Dendritic cell treated with granulocyte-macrophage colony-stimulating factor and Interleukin-4, amounts not matched to agents 40 ng/mL and 50 ng/mL, for 4 days (primary cell): Measurements from ENCODE around the gene ULK4.
"Not testable (repeated sequence)": the region's sequence is repeated elsewhere in the genome, so short reads cannot be mapped to it uniquely, and the experiment has no call there.

ENCODE experiments used
- H3K27ac Mint-ChIP-seq: one replicate; pipeline ENCODE4 v1.8.0; 2022; ENCODE audit warnings: mild to moderate bottlenecking, mixed read lengths
- H3K27me3 Mint-ChIP-seq: one replicate; pipeline ENCODE4 v1.8.0; 2022; ENCODE audit warnings: mild to moderate bottlenecking, mixed read lengths
- H3K36me3 Mint-ChIP-seq: one replicate; pipeline ENCODE4 v1.8.0; 2022; ENCODE audit warnings: low read depth, mixed read lengths
- H3K4me1 Mint-ChIP-seq: one replicate; pipeline ENCODE4 v1.8.0; 2022; ENCODE audit warnings: low read depth, mixed read lengths
- H3K4me3 Mint-ChIP-seq: one replicate; pipeline ENCODE4 v1.8.0; 2022; ENCODE audit warnings: mild to moderate bottlenecking, moderate library complexity, mixed read lengths
- H3K9me3 Mint-ChIP-seq: one replicate; pipeline ENCODE4 v1.8.0; 2022; ENCODE audit warnings: mixed read lengths
- intact Hi-C: fragments of 100-400 bp; cut with micrococcal nuclease; formaldehyde crosslinking; loops from one replicate; pipeline ENCODE4 v1.15.0; 2022

Gene ULK4

DNA sequence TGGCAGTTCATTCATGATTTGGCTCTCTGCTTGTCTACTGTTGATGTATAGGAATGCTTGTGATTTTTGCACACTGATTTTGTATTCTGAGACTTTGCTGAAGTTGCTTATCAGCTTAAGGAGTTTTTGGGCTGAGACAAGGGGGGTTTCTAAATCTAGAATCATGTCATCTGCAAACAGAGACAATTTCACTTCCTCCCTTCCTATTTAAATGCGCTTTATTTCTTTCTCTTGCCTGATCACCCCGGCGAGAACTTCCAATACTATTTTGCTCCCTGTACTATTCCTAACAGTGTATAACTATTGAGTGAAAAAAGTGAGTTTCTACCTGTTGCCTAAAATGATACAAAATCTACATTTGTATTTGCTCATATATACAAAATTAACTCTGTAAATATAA, 128.3 kb downstream of the ULK4 start:
- Mint-ChIP-seq H3K36me3 (no peaks in the 10 kb centered on the region), H3K27ac (no peak overlapping the region), H3K27me3 (no peaks in the 10 kb centered on the region), H3K9me3 (no peaks in the 10 kb centered on the region), H3K4me1 (no peaks in the 10 kb centered on the region), H3K4me3 (no peak overlapping the region)
- intact Hi-C loops: no loop called here

DNA sequence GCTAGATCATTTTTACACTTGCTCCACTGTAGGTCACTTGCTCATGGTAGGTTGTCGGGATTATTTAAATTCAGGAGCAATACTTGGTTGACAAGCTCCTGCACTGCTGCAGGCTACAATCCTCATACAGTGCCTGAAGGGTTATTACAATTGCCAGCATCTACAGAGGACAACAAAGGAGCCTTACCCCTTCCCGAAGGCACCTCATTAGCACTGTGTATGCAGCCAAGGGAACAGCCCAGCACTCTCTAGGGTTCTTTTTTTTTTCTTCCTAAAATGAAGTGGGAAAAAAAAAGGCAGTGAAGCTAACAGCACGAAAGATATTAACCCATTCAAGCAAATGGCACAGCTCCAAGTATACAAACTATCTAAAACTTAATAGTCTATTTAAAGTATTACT, 142.7 kb downstream of the ULK4 start:
- Mint-ChIP-seq H3K27ac (no peak overlapping the region), H3K36me3 (no peaks in the 10 kb centered on the region), H3K4me1 (no peaks in the 10 kb centered on the region), H3K4me3 (no peak overlapping the region), H3K9me3 (no peaks in the 10 kb centered on the region), H3K27me3 (no peaks in the 10 kb centered on the region)
- intact Hi-C loops: no loop called here

DNA sequence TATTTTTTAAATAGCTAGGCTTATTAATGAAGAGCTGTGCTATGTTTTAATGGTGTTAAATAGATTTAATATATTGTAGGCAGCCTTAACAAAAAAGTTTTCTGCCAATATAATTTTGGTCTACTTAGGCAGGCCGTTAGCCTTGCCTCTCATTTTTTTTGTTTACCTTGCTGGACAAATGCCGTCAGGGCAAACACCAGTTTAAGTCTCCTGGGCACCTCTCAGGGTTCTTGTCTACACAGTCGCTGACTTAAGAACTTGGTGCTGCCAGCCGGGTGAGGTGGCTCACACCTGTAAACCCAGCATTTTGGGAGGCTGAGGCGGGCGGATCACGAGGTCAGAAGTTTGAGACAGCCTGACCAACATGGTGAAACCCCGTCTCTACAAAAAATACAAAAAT, 153.3 kb downstream of the ULK4 start:
- no peaks in the 10 kb centered on the region for H3K27me3 Mint-ChIP-seq
- no peaks in the 10 kb centered on the region for H3K4me1 Mint-ChIP-seq
- H3K36me3 Mint-ChIP-seq: no peaks in the 10 kb centered on the region

DNA sequence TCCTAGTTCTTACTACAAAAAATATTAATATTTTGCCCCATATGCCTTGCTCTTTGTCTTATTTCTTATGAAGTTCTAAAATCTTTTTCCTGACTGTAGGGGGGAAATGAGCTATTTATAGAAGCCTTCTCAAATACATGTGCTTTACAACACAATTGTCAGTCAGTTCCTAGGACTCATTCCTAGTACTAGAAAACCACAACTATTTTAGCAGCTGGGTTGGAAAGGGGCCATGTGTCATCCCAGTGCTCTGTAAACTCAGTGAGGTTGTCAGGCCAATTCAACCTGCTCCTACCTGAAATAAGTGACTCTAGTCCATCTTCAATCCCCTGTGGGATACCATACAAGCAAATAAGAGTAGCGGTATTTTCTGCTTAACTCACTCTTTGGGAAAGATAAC, 153.8 kb downstream of the ULK4 start:
- no peaks in the 10 kb centered on the region for H3K36me3 Mint-ChIP-seq
- H3K9me3 Mint-ChIP-seq: no peaks in the 10 kb centered on the region
- no peaks in the 10 kb centered on the region for H3K4me1 Mint-ChIP-seq
- H3K4me3 Mint-ChIP-seq: no peak overlapping the region
- no peaks in the 10 kb centered on the region for H3K27me3 Mint-ChIP-seq
- H3K27ac Mint-ChIP-seq: no peak overlapping the region
- intact Hi-C loops: no loop called here

More for the DNA sequence above, 153.3 kb downstream of the ULK4 start:
- Mint-ChIP-seq H3K4me3 (no peak overlapping the region), H3K27ac (no peak overlapping the region), H3K9me3 (no peaks in the 10 kb centered on the region)
- intact Hi-C loops: no loop called here

DNA sequence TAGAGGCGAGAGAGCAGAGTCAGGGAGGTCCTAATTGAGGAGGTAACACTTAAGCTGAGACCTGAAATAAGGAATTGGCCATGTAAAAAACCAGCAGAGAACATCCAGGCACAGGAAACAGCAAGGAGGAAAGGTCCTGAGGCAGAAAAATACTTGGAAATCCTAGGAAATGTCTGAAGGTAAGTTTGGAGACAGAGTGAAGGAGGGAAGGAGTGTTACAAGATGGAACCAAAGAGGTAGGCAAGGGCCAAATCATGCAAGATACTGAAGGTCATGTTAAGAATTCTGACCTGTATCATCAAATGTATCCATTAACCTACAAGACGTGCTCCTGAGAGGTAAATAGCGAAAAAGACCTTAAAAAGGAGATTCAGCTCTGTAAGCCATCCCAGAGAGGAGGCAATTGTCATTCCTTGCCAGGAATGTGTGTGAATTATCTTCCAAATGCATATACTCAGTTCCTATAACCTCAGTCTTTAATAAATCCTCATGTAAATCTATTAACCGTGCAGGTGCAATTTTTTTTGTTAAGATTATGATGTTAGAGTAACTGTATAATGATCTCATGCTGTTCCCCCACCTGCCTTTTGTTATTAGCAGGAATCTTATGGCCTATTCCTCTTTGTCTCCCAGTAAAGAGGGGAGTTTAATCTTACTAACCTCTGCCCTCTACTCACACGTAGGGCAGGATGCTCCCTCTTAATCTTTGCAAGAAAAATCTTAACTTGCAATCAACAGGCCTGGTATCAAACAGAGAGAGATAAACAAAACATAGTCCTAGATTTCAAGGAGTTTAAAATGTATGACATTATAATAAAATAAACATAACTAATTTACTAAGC, 166.9 kb downstream of the ULK4 start:
- H3K27me3 Mint-ChIP-seq: no peaks in the 10 kb centered on the region
- H3K4me3 Mint-ChIP-seq: no peak overlapping the region

DNA sequence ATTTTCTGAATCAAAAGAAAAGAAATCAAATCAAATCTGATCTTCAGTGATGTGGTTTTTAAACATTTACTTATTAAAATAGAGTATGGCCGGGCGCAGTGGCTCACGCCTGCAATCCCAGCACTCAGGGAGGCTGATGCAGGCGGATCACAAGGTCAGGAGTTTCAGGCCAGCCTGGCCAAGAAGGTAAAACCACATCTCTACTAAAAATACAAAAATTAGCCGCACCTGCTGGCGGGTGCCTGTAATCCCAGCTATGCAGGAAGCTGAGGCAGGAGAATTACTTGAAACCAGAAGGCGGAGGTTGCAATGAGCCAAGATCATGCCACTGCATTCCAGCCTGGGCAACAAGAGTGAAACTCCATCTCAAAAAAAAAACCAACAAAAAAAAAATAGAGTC, 169.1 kb downstream of the ULK4 start:
- intact Hi-C loops: no loop called here
- Mint-ChIP-seq H3K4me1 (no peaks in the 10 kb centered on the region), H3K9me3 (no peaks in the 10 kb centered on the region), H3K4me3 (no peak overlapping the region), H3K27ac (no peak overlapping the region), H3K36me3 (peaks cover 7% of the 10 kb centered on the region), H3K27me3 (no peaks in the 10 kb centered on the region)

More for the DNA sequence above, 166.9 kb downstream of the ULK4 start:
- Mint-ChIP-seq H3K27ac (no peak overlapping the region), H3K4me1 (no peaks in the 10 kb centered on the region), H3K9me3 (no peaks in the 10 kb centered on the region), H3K36me3 (no peaks in the 10 kb centered on the region)
- intact Hi-C loops: no loop called here

DNA sequence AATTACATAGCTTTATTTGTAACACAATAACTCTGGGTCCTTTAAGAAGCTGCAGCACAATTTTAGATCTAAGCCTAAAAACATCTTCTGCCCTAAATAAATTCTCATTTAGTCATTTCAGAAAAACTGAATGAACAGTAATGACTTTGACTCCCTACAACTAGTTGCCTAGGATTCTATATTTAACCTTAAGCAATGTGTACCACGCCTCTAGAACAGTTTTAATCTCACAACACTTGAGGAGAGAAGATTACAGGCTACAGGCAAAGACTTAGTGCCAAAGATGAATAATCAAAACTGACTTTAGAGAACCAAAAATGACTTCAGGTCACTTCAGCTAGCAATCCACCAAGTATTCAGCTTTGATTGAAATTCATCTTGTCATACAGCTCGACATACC, 192.8 kb downstream of the ULK4 start:
- Mint-ChIP-seq H3K27me3 (no peaks in the 10 kb centered on the region), H3K36me3 (no peaks in the 10 kb centered on the region), H3K4me1 (no peaks in the 10 kb centered on the region), H3K9me3 (no peaks in the 10 kb centered on the region), H3K27ac (no peak overlapping the region), H3K4me3 (no peak overlapping the region)
- intact Hi-C loops: loop anchor here (2.0 kb wide), 1 partner anchor 16 kb away; no protein-coding TSS in a partner anchor

DNA sequence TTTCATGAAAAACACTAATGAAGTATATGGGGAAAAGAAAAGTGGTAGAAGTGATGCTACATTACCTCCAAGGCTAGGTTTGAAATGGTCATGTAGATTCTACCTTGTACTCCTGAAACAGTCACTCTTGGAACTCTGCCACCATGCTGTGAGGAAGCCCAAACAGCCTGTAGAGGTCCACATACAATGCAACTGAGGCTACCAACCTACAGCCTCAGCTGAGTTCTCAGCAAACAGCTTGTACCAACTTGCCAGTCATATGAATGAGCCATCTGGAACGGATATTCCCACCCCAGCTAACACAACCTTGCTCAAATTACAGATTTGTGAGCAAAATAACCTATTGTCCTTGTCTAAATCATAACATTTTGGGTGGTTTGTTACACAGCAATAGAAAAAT, 193.5 kb downstream of the ULK4 start:
- Mint-ChIP-seq H3K27ac (no peak overlapping the region), H3K4me1 (no peaks in the 10 kb centered on the region), H3K36me3 (no peaks in the 10 kb centered on the region), H3K4me3 (no peak overlapping the region), H3K27me3 (no peaks in the 10 kb centered on the region), H3K9me3 (no peaks in the 10 kb centered on the region)
- intact Hi-C loops: loop anchor here (2.0 kb wide), 1 partner anchor 16 kb away; no protein-coding TSS in a partner anchor

DNA sequence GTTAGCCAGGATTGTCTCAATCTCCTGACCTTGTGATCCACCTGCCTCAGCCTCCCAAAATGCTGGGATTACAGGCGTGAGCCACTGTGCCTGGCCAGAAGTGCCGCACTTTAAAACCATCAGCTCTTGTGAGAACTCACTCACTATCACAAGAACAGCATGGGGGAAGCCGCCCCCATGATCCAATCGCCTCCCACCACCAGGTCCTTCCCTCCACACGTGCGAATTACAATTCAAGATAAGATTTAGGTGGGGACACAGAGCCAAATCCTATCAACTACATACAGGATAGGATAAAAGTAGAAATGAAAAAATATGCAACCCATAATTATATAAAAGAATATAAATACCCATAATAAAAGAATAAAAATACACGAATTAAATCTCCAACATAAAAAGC, 199.0 kb downstream of the ULK4 start:
- intact Hi-C loops, H3K27ac Mint-ChIP-seq, H3K9me3 Mint-ChIP-seq, H3K36me3 Mint-ChIP-seq, H3K4me3 Mint-ChIP-seq, H3K4me1 Mint-ChIP-seq, H3K27me3 Mint-ChIP-seq: not testable (repeated sequence)

DNA sequence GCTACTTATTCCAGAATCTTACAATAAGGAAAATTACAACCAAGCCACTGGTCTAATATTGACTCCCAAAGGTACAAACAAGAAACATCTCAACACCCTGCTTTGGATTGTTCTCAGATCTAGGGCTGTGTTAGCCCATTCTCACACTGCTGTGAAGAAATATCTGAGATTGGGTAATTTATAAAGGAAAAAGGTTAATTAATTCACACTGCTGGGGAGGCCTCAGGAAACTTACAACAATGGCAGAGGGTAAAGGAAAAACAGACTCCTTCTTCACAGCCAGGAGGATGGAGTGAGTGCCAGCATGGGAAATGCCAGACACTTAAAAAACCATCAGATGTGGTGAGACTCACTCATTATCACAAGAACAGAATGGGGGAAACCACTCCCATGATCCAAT, 208.3 kb downstream of the ULK4 start:
- Mint-ChIP-seq H3K36me3 (no peaks in the 10 kb centered on the region), H3K4me3 (no peak overlapping the region), H3K27ac (no peak overlapping the region), H3K27me3 (no peaks in the 10 kb centered on the region), H3K4me1 (no peaks in the 10 kb centered on the region), H3K9me3 (no peaks in the 10 kb centered on the region)
- intact Hi-C loops: no loop called here

DNA sequence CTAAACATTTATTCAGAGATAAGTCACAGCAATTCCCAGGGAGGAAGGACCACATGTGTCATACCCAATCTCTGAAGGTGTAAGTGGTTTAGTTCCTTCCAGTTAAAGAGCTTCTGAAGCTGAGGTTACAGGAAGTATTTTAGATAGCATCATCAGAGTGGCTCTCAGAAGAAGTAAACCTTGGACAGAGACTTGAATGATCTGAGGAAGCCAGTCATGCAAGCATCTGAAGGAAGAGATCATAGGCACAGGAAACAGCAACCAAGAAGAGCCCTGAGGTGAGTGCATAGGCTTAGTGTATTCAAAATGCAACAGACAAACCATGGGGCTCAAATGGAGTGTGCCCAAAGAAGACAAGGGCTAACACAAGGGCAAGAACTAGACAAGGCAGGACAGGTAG, 210.3 kb downstream of the ULK4 start:
- H3K9me3 Mint-ChIP-seq: no peaks in the 10 kb centered on the region
- H3K4me3 Mint-ChIP-seq: no peak overlapping the region
- intact Hi-C loops: no loop called here
- H3K36me3 Mint-ChIP-seq: no peaks in the 10 kb centered on the region
- no peaks in the 10 kb centered on the region for H3K27me3 Mint-ChIP-seq
- H3K4me1 Mint-ChIP-seq: no peaks in the 10 kb centered on the region
- no peak overlapping the region for H3K27ac Mint-ChIP-seq

DNA sequence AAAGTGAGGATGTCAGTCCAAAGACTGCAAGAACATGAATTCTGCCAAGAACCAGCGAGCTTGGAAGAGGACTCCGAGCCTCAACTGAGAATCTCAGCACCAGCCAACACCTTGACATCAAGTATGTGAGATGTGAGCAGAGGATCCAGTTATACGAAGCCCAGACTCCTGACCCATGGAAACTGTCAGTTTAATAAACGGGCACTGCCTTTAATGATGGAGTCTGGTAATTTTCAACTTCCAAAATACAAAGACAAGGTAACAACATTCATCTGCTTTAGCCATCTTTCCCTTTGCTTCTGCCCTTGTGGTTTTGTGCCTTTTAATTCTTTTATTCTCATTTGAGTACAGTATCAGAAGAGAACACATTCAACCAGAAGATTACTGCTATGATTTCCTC, 211.9 kb downstream of the ULK4 start:
- no peak overlapping the region for H3K4me3 Mint-ChIP-seq
- no peak overlapping the region for H3K27ac Mint-ChIP-seq
- intact Hi-C loops: no loop called here
- no peaks in the 10 kb centered on the region for H3K27me3 Mint-ChIP-seq
- no peaks in the 10 kb centered on the region for H3K36me3 Mint-ChIP-seq
- no peaks in the 10 kb centered on the region for H3K9me3 Mint-ChIP-seq
- H3K4me1 Mint-ChIP-seq: no peaks in the 10 kb centered on the region

DNA sequence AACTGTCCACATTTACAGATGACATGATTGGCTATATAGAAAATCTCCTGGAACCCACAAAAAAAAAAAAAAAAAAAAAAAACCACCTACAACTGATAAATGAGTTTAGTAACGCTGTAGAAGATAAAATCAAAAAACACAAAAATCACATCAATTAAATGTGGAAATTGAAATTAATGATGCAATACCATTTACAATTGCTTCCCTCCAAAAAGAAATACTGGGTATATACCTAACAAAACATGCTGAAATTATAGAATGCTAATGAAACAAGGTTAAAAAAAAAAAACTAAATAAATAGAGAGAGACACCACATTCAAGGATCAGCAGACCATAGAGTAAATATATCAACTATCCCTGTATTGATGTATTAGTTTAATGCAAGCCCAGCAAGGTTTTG, 215.7 kb downstream of the ULK4 start:
- H3K4me3 Mint-ChIP-seq: no peak overlapping the region
- H3K27ac Mint-ChIP-seq: no peak overlapping the region
- H3K9me3 Mint-ChIP-seq: no peaks in the 10 kb centered on the region
- H3K36me3 Mint-ChIP-seq: no peaks in the 10 kb centered on the region
- no peaks in the 10 kb centered on the region for H3K27me3 Mint-ChIP-seq
- no peaks in the 10 kb centered on the region for H3K4me1 Mint-ChIP-seq
- intact Hi-C loops: no loop called here

DNA sequence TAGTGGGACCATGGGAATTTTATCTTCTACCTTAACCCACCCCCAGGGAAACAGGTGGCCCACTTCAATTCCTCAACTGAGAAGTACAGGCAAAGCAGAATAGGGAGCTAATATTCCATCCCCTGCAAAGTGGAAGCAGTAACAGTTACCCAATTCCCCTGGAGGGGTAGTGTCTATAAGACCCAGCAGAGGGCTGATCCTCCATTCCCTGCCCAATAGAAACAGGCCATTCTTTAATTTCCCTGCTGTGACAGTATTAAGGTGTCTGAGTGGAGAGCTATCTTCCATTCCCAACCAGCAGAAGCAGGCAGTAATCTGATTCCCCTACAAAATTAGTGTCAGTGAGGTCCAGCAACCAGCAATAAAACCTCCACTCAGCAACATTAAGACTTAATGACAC, 219.8 kb downstream of the ULK4 start:
- no peaks in the 10 kb centered on the region for H3K27me3 Mint-ChIP-seq
- no peak overlapping the region for H3K27ac Mint-ChIP-seq
- intact Hi-C loops: no loop called here
- no peaks in the 10 kb centered on the region for H3K4me1 Mint-ChIP-seq
- H3K36me3 Mint-ChIP-seq: no peaks in the 10 kb centered on the region
- no peak overlapping the region for H3K4me3 Mint-ChIP-seq
- peaks cover 9% of the 10 kb centered on the region for H3K9me3 Mint-ChIP-seq

DNA sequence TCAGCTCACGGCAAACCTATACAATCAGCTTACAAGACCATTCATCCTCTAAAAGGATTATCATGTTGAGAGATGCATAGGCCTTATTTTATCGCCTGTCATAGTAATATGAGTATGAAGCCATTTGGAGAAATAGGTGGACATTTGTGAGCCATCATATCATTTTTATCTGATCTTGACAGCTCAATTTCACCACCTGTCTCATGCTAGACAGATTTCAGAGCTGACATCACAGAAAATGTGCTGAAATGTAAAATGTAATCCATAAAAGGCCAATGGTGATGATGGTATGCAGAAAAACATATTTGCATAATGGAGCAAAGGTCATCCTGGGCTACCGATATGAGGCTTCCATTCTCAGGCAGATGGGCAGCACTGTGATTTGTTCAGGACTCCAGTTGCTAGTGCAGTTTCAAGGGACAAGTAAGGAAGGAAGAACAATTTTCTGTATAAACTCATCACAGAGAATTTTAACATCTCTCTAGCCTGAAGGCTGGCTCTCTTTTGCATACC, 221.5 kb downstream of the ULK4 start:
- H3K9me3 Mint-ChIP-seq: peaks cover 12% of the 10 kb centered on the region
- H3K4me1 Mint-ChIP-seq: no peaks in the 10 kb centered on the region
- no peak overlapping the region for H3K27ac Mint-ChIP-seq
- no peaks in the 10 kb centered on the region for H3K27me3 Mint-ChIP-seq
- H3K36me3 Mint-ChIP-seq: no peaks in the 10 kb centered on the region
- no peak overlapping the region for H3K4me3 Mint-ChIP-seq
- intact Hi-C loops: no loop called here
